PC-3 (cell line): ENCODE measurements around the gene CDH11.

Experiments used
- CTCF ChIP-seq: fragments of 300-600 bp; sonication (generic); conservative IDR thresholded peaks from 2 replicates; pipeline ENCODE4 v1.5.1; 2017; ENCODE audit warnings: antibody characterized with exemption, low read depth, mild to moderate bottlenecking, low read length
- EZH2 ChIP-seq: fragments of 300-600 bp; sonication (generic); IDR thresholded peaks from one replicate; pipeline ENCODE4 v1.6.1; 2017; ENCODE audit warnings: antibody characterized with exemption, mild to moderate bottlenecking, low read length; ENCODE audit not compliant: unreplicated experiment
- EZH2phosphoT487 ChIP-seq: fragments of 300-600 bp; sonication (generic); IDR thresholded peaks from 2 replicates; pipeline ENCODE4 v1.6.1; 2018; ENCODE audit warnings: mild to moderate bottlenecking, antibody characterized with exemption, low read length, borderline replicate concordance

- TF ChIP-seq CTCF: no peak
- TF ChIP-seq EZH2: no peak
- TF ChIP-seq EZH2phosphoT487: no peak
These were observed 146.0 kb downstream of the CDH11 start for GRCh38 chr16:64975821-64976220.
